HCT116 (cell line): ENCODE results near the gene PDCD2L. TPM values are rescaled to one million over a fixed set of nuclear protein-coding genes. Genes with fewer than 3 reads are reported as not detected.
"Not testable (repeated sequence)": the region's sequence is repeated elsewhere in the genome, so short reads cannot be mapped to it uniquely, and the experiment has no call there.

Experiments used
- ATAC-seq: fragments of 200-7000 bp; cut with Tn5 transposase; 2 replicates; pipeline ENCODE4 v1.9.1; 2020; ENCODE audit warnings: mild to moderate bottlenecking, moderate library complexity
- BruUV-seq: library from RNA; stranded (reverse); fragments of 400-500 nt; replicated peaks from 2 replicates; lab custom pipeline; 2021; lab: Mats Ljungman, UMichigan
- CTCF ChIA-PET: fragments of 300-600 bp; sonication (Branson Sonifier 250); formaldehyde crosslinking; loops from one replicate; lab custom pipeline; 2021; ENCODE audit warnings: antibody characterized with exemption; lab: Charles Lee
- POLR2A ChIA-PET: fragments of 300-600, 350-600 bp; sonication (Branson Sonifier 250); formaldehyde crosslinking; loops from one replicate; lab custom pipeline; 2021; ENCODE audit warnings: antibody characterized with exemption; lab: Charles Lee
- RAD21 ChIA-PET, 2 experiments: fragments of 300-600 bp; sonication (Branson Sonifier 250); formaldehyde crosslinking; loops; one replicate each; lab custom pipeline; 2023; ENCODE audit warnings: low total read pairs in 2 of 2; ENCODE audit not compliant: uncharacterized antibody in 2 of 2, unreplicated experiment in 2 of 2, low non-redundant PET in 1 of 2; lab: Charles Lee
- DNase-seq: peaks from one replicate; pipeline ENCODE4 v3.0.0-alpha.2; 2010; ENCODE audit warnings: low read depth, low spot score
- H2AFZ ChIP-seq: fragments of 200-600 bp; shearing (Covaris generic), sonication (generic); 2 replicates; pipeline ENCODE4 v1.6.1; 2017; ENCODE audit warnings: low read depth, mixed run types, mixed read lengths, antibody characterized with exemption, low read length; ENCODE audit not compliant: poor library complexity, severe bottlenecking
- H3K27ac ChIP-seq: 2 replicates; pipeline ENCODE4 v1.5.1; 2012; ENCODE audit warnings: low read depth, low read length
- H3K27me3 ChIP-seq: fragments of 200-600 bp; sonication (generic); 2 replicates; pipeline ENCODE4 v1.6.1; 2016; ENCODE audit warnings: mixed run types, low read length, mixed read lengths; ENCODE audit not compliant: insufficient read depth
- H3K36me3 ChIP-seq, 2 experiments: fragments of 200-500 bp in 1 of 2; fragments of 200-600 bp in 1 of 2; sonication (Bioruptor generic) in 1 of 2; sonication (generic) in 1 of 2; 2 replicates each; pipeline versions ENCODE4 v1.5.1 to v1.6.1; 2014 to 2016; ENCODE audit warnings: low read length in 2 of 2, inconsistent platforms in 1 of 2, mixed read lengths in 1 of 2, mixed run types in 1 of 2; ENCODE audit not compliant: insufficient read depth in 2 of 2, control insufficient read depth in 1 of 2
- H3K4me1 ChIP-seq, 2 experiments: fragments of 200-600 bp in 1 of 2; sonication (generic) in 1 of 2; 2 replicates each; pipeline versions ENCODE4 v1.5.1 to v1.6.1; 2012 to 2017; ENCODE audit warnings: low read length in 2 of 2, inconsistent platforms in 1 of 2, mild to moderate bottlenecking in 1 of 2, mixed read lengths in 1 of 2, mixed run types in 1 of 2, moderate library complexity in 1 of 2; ENCODE audit not compliant: insufficient read depth in 2 of 2, control insufficient read depth in 1 of 2
- H3K4me2 ChIP-seq: fragments of 200-600 bp; sonication (generic); 2 replicates; pipeline ENCODE4 v1.6.1; 2017; ENCODE audit warnings: mixed run types, low read length, mixed read lengths
- H3K4me3 ChIP-seq, 2 experiments: fragments of 200-600 bp in 1 of 2; sonication (generic) in 1 of 2; replicated peaks in 1 of 2; 2 replicates each; pipeline ENCODE4 v1.5.1; 2011 to 2016; ENCODE audit warnings: low read length in 2 of 2, control low read depth in 1 of 2, low read depth in 1 of 2, mild to moderate bottlenecking in 1 of 2, mixed read lengths in 1 of 2, mixed run types in 1 of 2
- H3K79me2 ChIP-seq: fragments of 200-600 bp; sonication (generic); 2 replicates; pipeline ENCODE4 v1.6.1; 2017; ENCODE audit warnings: mild to moderate bottlenecking, mixed run types, low read length, moderate library complexity, mixed read lengths; ENCODE audit not compliant: insufficient read depth
- H3K9ac ChIP-seq: fragments of 200-600 bp; sonication (generic); 2 replicates; pipeline ENCODE4 v1.6.1; 2016; ENCODE audit warnings: low read length, mixed read lengths
- H3K9me2 ChIP-seq: fragments of 200-600 bp; sonication (generic), shearing (Covaris generic); 2 replicates; pipeline ENCODE4 v1.6.1; 2017; ENCODE audit warnings: mixed run types, mild to moderate bottlenecking, moderate library complexity; ENCODE audit not compliant: insufficient read depth
- H3K9me3 ChIP-seq, 2 experiments: fragments of 200-500 bp in 1 of 2; fragments of 200-600 bp in 1 of 2; sonication (Bioruptor generic) in 1 of 2; sonication (generic) in 1 of 2; 2 replicates each; pipeline ENCODE4 v1.6.1; 2014 to 2017; ENCODE audit warnings: low read length in 2 of 2, mixed read lengths in 2 of 2, inconsistent platforms in 1 of 2, low read depth in 1 of 2, mild to moderate bottlenecking in 1 of 2, mixed run types in 1 of 2, moderate library complexity in 1 of 2; ENCODE audit not compliant: control insufficient read depth in 1 of 2, insufficient read depth in 1 of 2
- H4K20me1 ChIP-seq: fragments of 200-600 bp; sonication (generic), shearing (Covaris generic); 2 replicates; pipeline ENCODE4 v1.6.1; 2017; ENCODE audit warnings: mixed run types, mild to moderate bottlenecking, moderate library complexity; ENCODE audit not compliant: insufficient read depth
- POLR2AphosphoS5 ChIP-seq: IDR thresholded peaks from 2 replicates; pipeline ENCODE4 v1.6.1; 2011; ENCODE audit warnings: mild to moderate bottlenecking, low read depth, low read length, moderate library complexity
- SP1 ChIP-seq: IDR thresholded peaks from 2 replicates; pipeline ENCODE4 v1.6.1; 2012; ENCODE audit warnings: low read depth
- ZBTB33 ChIP-seq: IDR thresholded peaks from 2 replicates; pipeline ENCODE4 v1.6.1; 2011; ENCODE audit warnings: mild to moderate bottlenecking, low read length, moderate library complexity; ENCODE audit not compliant: insufficient replicate concordance; ENCODE audit errors: extremely low read depth
- intact Hi-C: fragments of 100-400 bp; cut with micrococcal nuclease; formaldehyde crosslinking; loops from 2 replicates; pipeline ENCODE4 v1.10.0; 2022
- total RNA-seq: library from RNA; stranded (reverse); gene quantifications from one replicate; pipeline ENCODE4 v1.2.1, GENCODE V29; 2021; ENCODE audit not compliant: unreplicated experiment

Gene PDCD2L
- total RNA-seq, 1 experiment from 2014 or later = 30.0 TPM

GRCh38 chr19:34468409-34468808 is 64.2 kb downstream of the PDCD2L start:
- ATAC-seq (no peak), DNase-seq (no peak)
- intact Hi-C loops = no loop called here
- BruUV-seq = no TSS peak
- Histone ChIP-seq H3K36me3 (peaks cover 44 to 69% of the 10 kb centered on the region in 2 experiments), H3K4me2 (no peak overlapping the region), H3K9me3 (no peaks in the 10 kb centered on the region), H3K27me3 (no peaks in the 10 kb centered on the region), H3K4me1 (no peaks in the 10 kb centered on the region), H3K79me2 (peaks cover 41% of the 10 kb centered on the region), H3K9me2 (no peaks in the 10 kb centered on the region), H3K4me3 (no peak overlapping the region), H3K27ac (no peak overlapping the region)
- RAD21 ChIA-PET = no interaction called here
- TF ChIP-seq POLR2AphosphoS5 = no peak
- TF ChIP-seq ZBTB33 = no peak
- no peak for TF ChIP-seq SP1
- TF ChIP-seq, all 23 proteins: peak for 0
- no peak overlapping the region for H2AFZ ChIP-seq
- ChIA-PET POLR2A (no interaction called here), CTCF (no interaction called here)
- no peak overlapping the region for H3K9ac ChIP-seq
- no peaks in the 10 kb centered on the region for H4K20me1 ChIP-seq

GRCh38 chr19:34469026-34469425 is 64.8 kb downstream of the PDCD2L start:
- H4K20me1 ChIP-seq, POLR2A ChIA-PET, RAD21 ChIA-PET, intact Hi-C loops, H2AFZ ChIP-seq, H3K27ac ChIP-seq, H3K4me1 ChIP-seq, DNase-seq, BruUV-seq, ATAC-seq, H3K4me2 ChIP-seq, H3K9me2 ChIP-seq, H3K27me3 ChIP-seq, CTCF ChIA-PET, H3K4me3 ChIP-seq, H3K9ac ChIP-seq, H3K9me3 ChIP-seq: not testable (repeated sequence)
- peaks cover 38 to 64% of the 10 kb centered on the region in 2 experiments for H3K36me3 ChIP-seq
- peaks cover 35% of the 10 kb centered on the region for H3K79me2 ChIP-seq
